Panc1 (cell line): ENCODE data around the gene AAK1. TPM values are rescaled to one million over a fixed set of nuclear protein-coding genes. Genes with fewer than 3 reads are reported as not detected.
A peak's percentile ranks its signal among the peaks of the same experiment; 100 is the strongest.

ENCODE experiments used
- ATAC-seq: fragments of 200-7000 bp; cut with Tn5 transposase; 2 replicates; pipeline ENCODE4 v1.9.1; 2020; ENCODE audit warnings: mild to moderate bottlenecking, moderate library complexity
- BruUV-seq: library from RNA; stranded (reverse); fragments of 400-500 nt; replicated peaks from 2 replicates; lab custom pipeline; 2021; lab: Mats Ljungman, UMichigan
- CTCF ChIA-PET: fragments of 300-600 bp; sonication (Branson Sonifier 250); formaldehyde crosslinking; loops from one replicate; lab custom pipeline; 2022; ENCODE audit warnings: antibody characterized with exemption; lab: Charles Lee
- POLR2A ChIA-PET: fragments of 300-600 bp; sonication (Branson Sonifier 250); formaldehyde crosslinking; loops from one replicate; lab custom pipeline; 2022; ENCODE audit warnings: antibody characterized with exemption; lab: Charles Lee
- DNase-seq: peaks from one replicate; pipeline ENCODE4 v3.0.0-alpha.2; 2010; ENCODE audit warnings: low read depth, low spot score
- H3K27ac ChIP-seq: 2 replicates; pipeline ENCODE4 v1.5.1; 2011; ENCODE audit warnings: mild to moderate bottlenecking, low read length, inconsistent platforms
- H3K27me3 ChIP-seq: fragments of 200-500 bp; sonication (Bioruptor generic); 2 replicates; pipeline ENCODE4 v1.6.0; 2014; ENCODE audit warnings: low read length, inconsistent platforms; ENCODE audit not compliant: control insufficient read depth, insufficient read depth
- H3K36me3 ChIP-seq: fragments of 200-500 bp; sonication (Bioruptor generic); 2 replicates; pipeline ENCODE4 v1.5.1; 2014; ENCODE audit warnings: inconsistent platforms, mild to moderate bottlenecking, low read length, moderate library complexity; ENCODE audit not compliant: control insufficient read depth, insufficient read depth
- H3K4me1 ChIP-seq: 2 replicates; pipeline ENCODE4 v1.5.1; 2011; ENCODE audit warnings: inconsistent platforms, mild to moderate bottlenecking, low read length, moderate library complexity; ENCODE audit not compliant: control insufficient read depth, insufficient read depth
- H3K4me3 ChIP-seq, 2 experiments: 2 replicates each; pipeline ENCODE4 v1.5.1; 2011 to 2012; ENCODE audit warnings: low read depth in 2 of 2, low read length in 2 of 2, mild to moderate bottlenecking in 2 of 2, inconsistent platforms in 1 of 2, moderate library complexity in 1 of 2
- H3K9me3 ChIP-seq: fragments of 200-500 bp; sonication (Bioruptor generic); 2 replicates; pipeline ENCODE4 v1.5.1; 2014; ENCODE audit warnings: low read depth, mild to moderate bottlenecking, inconsistent platforms, low read length, moderate library complexity; ENCODE audit not compliant: control insufficient read depth, insufficient read depth
- CTCF ChIP-seq: fragments of 450-650 bp; IDR thresholded peaks from 2 replicates; pipeline ENCODE4 v1.5.1; 2017; ENCODE audit warnings: mild to moderate bottlenecking
- POLR2AphosphoS5 ChIP-seq: IDR thresholded peaks from 2 replicates; pipeline ENCODE4 v1.6.1; 2012; ENCODE audit warnings: mild to moderate bottlenecking, low read depth, low read length, moderate library complexity
- REST ChIP-seq, 2 experiments: IDR thresholded peaks; 2 replicates each; pipeline ENCODE4 v1.6.1; 2011 to 2012; ENCODE audit warnings: low read depth in 2 of 2, control low read depth in 1 of 2, low read length in 1 of 2, mild to moderate bottlenecking in 1 of 2, moderate library complexity in 1 of 2; ENCODE audit not compliant: insufficient read depth in 1 of 2
- SIN3A ChIP-seq: IDR thresholded peaks from 2 replicates; pipeline ENCODE4 v1.6.1; 2012; ENCODE audit warnings: low read depth, mild to moderate bottlenecking, low read length, moderate library complexity, borderline replicate concordance; ENCODE audit not compliant: insufficient read depth
- TCF7L2 ChIP-seq: IDR thresholded peaks from 2 replicates; pipeline ENCODE4 v1.6.1; 2011; ENCODE audit warnings: mild to moderate bottlenecking, low read depth, low read length, inconsistent platforms
- in situ Hi-C: cut with HindIII; loops from 2 replicates; pipeline ENCODE4 v1.10.0; 2016; ENCODE audit warnings: low sequenced_read_pairs, low pct_unique_long_range_greater_than_20kb
- intact Hi-C: fragments of 100-400 bp; cut with micrococcal nuclease; formaldehyde crosslinking; loops from one replicate; pipeline ENCODE4 v1.10.0; 2022; ENCODE audit not compliant: unreplicated experiment
- total RNA-seq: library from RNA; stranded (reverse); gene quantifications from one replicate; pipeline ENCODE4 v1.2.1, GENCODE V29; 2021; ENCODE audit not compliant: unreplicated experiment

AAK1 gene
- total RNA-seq, 1 experiment from 2014 or later, result 123 TPM

GRCh38 chr2:69625078-69625795 is 18.3 kb downstream of the AAK1 start:
- POLR2A ChIA-PET, result no interaction called here
- Histone ChIP-seq H3K27me3 (no peaks in the 10 kb centered on the region), H3K27ac (peak overlapping the region; percentile 52), H3K4me3 (no peak overlapping the region), H3K4me1 (peaks cover 18% of the 10 kb centered on the region), H3K9me3 (no peaks in the 10 kb centered on the region), H3K36me3 (no peaks in the 10 kb centered on the region)
- in situ Hi-C loops (no loop called here), intact Hi-C loops (no loop called here)
- BruUV-seq, result no TSS peak
- ATAC-seq, result peak; percentile 78
- CTCF ChIA-PET, result no interaction called here
- no peak for DNase-seq
- TF ChIP-seq SIN3A (no peak), POLR2AphosphoS5 (no peak), REST (IDR thresholded peaks at IDR 0.05; ENCODE audit: insufficient read depth in 1 of 2, low read depth in 2 of 2, low read length in 1 of 2) (no peak), CTCF (no peak), TCF7L2 (no peak)

- CTCF ChIA-PET, result no interaction called here
- POLR2A ChIA-PET, result no interaction called here
- ATAC-seq, result no peak
- TF ChIP-seq POLR2AphosphoS5, result no peak
- TF ChIP-seq REST (IDR thresholded peaks at IDR 0.05; ENCODE audit: insufficient read depth in 1 of 2, low read depth in 2 of 2, low read length in 1 of 2), result no peak
- TF ChIP-seq SIN3A, result no peak
- TF ChIP-seq TCF7L2, result no peak
- TF ChIP-seq CTCF, result no peak
- no TSS peak for BruUV-seq
- DNase-seq, result no peak
- intact Hi-C loops (no loop called here), in situ Hi-C loops (no loop called here)
- Histone ChIP-seq H3K27ac (peak overlapping the region; percentile 52), H3K4me3 (no peak overlapping the region), H3K9me3 (no peaks in the 10 kb centered on the region), H3K36me3 (no peaks in the 10 kb centered on the region), H3K4me1 (peaks cover 18% of the 10 kb centered on the region), H3K27me3 (no peaks in the 10 kb centered on the region)
Measured at GRCh38 chr2:69624611-69625010, 18.9 kb downstream of the AAK1 start.
